22Rv1 (cell line): ENCODE results near the gene CROCC.

Experiments used
- CTCF ChIP-seq: fragments of 450-650 bp; IDR thresholded peaks from 2 replicates; pipeline ENCODE4 v1.5.1; 2017; ENCODE audit warnings: mild to moderate bottlenecking
- ZFX ChIP-seq: fragments of 450-650 bp; IDR thresholded peaks from 2 replicates; pipeline ENCODE4 v1.6.1; 2017; ENCODE audit warnings: antibody characterized with exemption, borderline replicate concordance

GRCh38 chr1:16922466-16922865 lies 735 bp downstream of the CROCC start:
- no peak for TF ChIP-seq CTCF
- no peak for TF ChIP-seq ZFX
